Testis (tissue), 2 donors: ENCODE data around the gene NUDT16.

ENCODE experiments used
- POLR2A ChIP-seq: fragments of 450-650 bp; IDR thresholded peaks from one replicate; pipeline ENCODE4 v1.6.1; 2017; ENCODE audit warnings: antibody characterized with exemption, mild to moderate bottlenecking, moderate library complexity
- TF ChIP-seq, protein P1 (sequence below), 3 experiments: fragments of 450-650 bp in 2 of 3; fragments of 200-600 bp in 1 of 3; sonication (generic) in 1 of 3; IDR thresholded peaks; one replicate each; pipeline ENCODE4 v1.5.1; 2016 to 2019; ENCODE audit warnings: antibody characterized with exemption in 3 of 3, mild to moderate bottlenecking in 2 of 3, moderate library complexity in 1 of 3

DNA sequence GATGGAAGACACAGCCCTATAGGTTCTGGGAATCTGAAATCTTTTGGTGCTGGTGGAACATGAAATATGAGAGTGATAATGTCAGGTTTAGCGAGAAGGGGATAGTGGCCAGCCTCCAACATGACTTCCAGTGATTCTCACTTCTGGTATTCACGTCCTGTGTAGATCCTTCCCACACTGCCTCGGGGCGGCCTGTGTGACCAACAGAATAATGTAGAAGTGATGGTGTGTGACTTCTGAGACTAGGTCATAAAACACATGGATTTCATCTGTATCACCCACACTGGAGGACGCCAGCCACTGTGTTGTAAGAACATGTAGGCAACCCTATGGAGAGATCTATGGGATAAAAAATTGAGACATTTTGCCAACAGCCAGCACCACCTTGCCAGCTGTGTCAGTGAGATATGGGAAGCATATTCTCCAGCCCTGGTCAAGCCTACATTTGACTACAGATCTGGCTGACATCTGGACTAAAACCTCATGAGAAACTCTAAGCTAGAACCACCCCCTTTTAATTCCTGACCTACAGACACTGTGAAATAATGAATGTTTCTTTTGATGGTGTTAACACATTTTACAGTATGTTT, 25.5 kb upstream of the NUDT16 start:
- TF ChIP-seq POLR2A, result no peak
- TF ChIP-seq, protein P1, sequence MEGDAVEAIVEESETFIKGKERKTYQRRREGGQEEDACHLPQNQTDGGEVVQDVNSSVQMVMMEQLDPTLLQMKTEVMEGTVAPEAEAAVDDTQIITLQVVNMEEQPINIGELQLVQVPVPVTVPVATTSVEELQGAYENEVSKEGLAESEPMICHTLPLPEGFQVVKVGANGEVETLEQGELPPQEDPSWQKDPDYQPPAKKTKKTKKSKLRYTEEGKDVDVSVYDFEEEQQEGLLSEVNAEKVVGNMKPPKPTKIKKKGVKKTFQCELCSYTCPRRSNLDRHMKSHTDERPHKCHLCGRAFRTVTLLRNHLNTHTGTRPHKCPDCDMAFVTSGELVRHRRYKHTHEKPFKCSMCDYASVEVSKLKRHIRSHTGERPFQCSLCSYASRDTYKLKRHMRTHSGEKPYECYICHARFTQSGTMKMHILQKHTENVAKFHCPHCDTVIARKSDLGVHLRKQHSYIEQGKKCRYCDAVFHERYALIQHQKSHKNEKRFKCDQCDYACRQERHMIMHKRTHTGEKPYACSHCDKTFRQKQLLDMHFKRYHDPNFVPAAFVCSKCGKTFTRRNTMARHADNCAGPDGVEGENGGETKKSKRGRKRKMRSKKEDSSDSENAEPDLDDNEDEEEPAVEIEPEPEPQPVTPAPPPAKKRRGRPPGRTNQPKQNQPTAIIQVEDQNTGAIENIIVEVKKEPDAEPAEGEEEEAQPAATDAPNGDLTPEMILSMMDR (IDR thresholded peaks at IDR 0.05), result no peak
